ENCODE measurements around the gene TUT4.

DNA sequence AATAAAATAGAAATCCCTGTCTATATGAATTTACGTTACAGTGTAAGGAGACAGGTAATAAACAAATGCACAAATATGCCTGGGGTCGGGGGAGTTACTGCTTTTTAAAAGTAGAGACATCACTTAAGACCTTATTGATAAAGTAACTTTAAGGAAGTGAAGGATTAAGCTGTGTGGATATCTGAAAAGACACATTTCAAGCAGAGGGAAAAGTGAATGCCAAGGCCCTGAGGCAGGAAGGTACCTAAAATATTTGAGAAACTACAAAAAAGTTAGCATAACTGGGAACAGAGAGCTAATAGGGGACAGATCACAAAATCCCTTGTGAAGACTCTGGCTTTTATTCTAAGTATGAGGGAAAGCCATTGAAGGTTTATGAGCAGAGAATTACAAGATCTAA, 41.5 kb downstream of the TUT4 start:
- TF ChIP-seq, protein P1, sequence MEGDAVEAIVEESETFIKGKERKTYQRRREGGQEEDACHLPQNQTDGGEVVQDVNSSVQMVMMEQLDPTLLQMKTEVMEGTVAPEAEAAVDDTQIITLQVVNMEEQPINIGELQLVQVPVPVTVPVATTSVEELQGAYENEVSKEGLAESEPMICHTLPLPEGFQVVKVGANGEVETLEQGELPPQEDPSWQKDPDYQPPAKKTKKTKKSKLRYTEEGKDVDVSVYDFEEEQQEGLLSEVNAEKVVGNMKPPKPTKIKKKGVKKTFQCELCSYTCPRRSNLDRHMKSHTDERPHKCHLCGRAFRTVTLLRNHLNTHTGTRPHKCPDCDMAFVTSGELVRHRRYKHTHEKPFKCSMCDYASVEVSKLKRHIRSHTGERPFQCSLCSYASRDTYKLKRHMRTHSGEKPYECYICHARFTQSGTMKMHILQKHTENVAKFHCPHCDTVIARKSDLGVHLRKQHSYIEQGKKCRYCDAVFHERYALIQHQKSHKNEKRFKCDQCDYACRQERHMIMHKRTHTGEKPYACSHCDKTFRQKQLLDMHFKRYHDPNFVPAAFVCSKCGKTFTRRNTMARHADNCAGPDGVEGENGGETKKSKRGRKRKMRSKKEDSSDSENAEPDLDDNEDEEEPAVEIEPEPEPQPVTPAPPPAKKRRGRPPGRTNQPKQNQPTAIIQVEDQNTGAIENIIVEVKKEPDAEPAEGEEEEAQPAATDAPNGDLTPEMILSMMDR (conservative IDR thresholded peaks at IDR 0.05) = no peak
- TF ChIP-seq ZFX (IDR thresholded peaks at IDR 0.05) = no peak

All from C4-2B (cell line).